ENCODE measurements around the gene TBCK.

DNA sequence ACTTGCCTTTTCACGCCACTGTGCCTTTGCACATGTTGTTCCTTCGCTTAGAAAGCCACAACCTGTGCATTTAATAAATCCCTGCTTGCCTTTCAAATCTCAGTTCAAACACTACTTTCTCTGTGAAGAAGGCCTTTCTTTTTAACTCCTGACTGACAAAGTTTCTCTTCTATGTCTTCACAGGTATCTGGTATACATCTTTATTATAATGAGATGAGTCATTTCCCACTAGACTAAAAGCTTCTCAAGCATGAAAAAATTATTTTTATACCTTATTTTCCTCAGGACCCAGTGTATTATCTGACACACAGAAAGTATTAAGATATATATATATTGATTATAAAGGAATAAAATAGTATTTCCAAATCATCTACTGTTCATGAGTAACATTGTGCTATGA lies 189.9 kb downstream of the TBCK start:
- TF ChIP-seq ZNF30 (CRISPR knock-in tag; IDR thresholded peaks at IDR 0.05): no peak
- TF ChIP-seq ZFP91 (CRISPR knock-in tag; IDR thresholded peaks at IDR 0.05; ENCODE audit: borderline replicate concordance): no peak
- TF ChIP-seq HNRNPL (IDR thresholded peaks at IDR 0.05; ENCODE audit: low read depth, low read length): no peak
- no peak for TF ChIP-seq CTCF (CRISPR knock-in tag; IDR thresholded peaks at IDR 0.05)
- no peak for TF ChIP-seq KDM3A (CRISPR knock-in tag; IDR thresholded peaks at IDR 0.05; ENCODE audit: low read depth)
- no peak for TF ChIP-seq GPN1 (CRISPR knock-in tag; IDR thresholded peaks at IDR 0.05; ENCODE audit: borderline replicate concordance)
- TF ChIP-seq, protein P1, sequence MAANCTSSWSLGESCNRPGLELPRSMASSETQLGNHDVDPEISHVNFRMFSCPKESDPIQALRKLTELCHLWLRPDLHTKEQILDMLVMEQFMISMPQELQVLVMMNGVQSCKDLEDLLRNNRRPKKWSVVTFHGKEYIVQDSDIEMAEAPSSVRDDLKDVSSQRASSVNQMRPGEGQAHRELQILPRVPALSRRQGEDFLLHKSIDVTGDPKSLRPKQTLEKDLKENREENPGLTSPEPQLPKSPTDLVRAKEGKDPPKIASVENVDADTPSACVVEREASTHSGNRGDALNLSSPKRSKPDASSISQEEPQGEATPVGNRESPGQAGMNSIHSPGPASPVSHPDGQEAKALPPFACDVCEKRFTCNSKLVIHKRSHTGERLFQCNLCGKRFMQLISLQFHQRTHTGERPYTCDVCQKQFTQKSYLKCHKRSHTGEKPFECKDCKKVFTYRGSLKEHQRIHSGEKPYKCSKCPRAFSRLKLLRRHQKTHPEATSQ (CRISPR knock-in tag; IDR thresholded peaks at IDR 0.05; ENCODE audit: borderline replicate concordance): no peak
- no peak for TF ChIP-seq CENPT (CRISPR knock-in tag; IDR thresholded peaks at IDR 0.05; ENCODE audit: low read depth)
- TF ChIP-seq POLR2AphosphoS2 (IDR thresholded peaks at IDR 0.05; ENCODE audit: low read depth, low read length): no peak
- TF ChIP-seq, protein P2, sequence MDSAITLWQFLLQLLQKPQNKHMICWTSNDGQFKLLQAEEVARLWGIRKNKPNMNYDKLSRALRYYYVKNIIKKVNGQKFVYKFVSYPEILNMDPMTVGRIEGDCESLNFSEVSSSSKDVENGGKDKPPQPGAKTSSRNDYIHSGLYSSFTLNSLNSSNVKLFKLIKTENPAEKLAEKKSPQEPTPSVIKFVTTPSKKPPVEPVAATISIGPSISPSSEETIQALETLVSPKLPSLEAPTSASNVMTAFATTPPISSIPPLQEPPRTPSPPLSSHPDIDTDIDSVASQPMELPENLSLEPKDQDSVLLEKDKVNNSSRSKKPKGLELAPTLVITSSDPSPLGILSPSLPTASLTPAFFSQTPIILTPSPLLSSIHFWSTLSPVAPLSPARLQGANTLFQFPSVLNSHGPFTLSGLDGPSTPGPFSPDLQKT (CRISPR knock-in tag; IDR thresholded peaks at IDR 0.05; ENCODE audit: borderline replicate concordance): no peak
- TF ChIP-seq EZH2 (conservative IDR thresholded peaks at IDR 0.05; ENCODE audit: low read depth, low read length): no peak
